Brain microvascular endothelial cell (primary cell): ENCODE measurements around the gene HDHD2.

Source experiments
- DNase-seq: peaks from one replicate; pipeline ENCODE4 v3.0.0-alpha.2; 2020
- H3K27ac ChIP-seq: fragments of 250-450 bp; sonication (Bioruptor Pico); 2 replicates; pipeline ENCODE4 v1.5.1; 2020; ENCODE audit warnings: mild to moderate bottlenecking, moderate library complexity
- H3K27me3 ChIP-seq: fragments of 250-450 bp; sonication (Bioruptor Pico); replicated peaks from 2 replicates; pipeline ENCODE4 v1.5.1; 2020; ENCODE audit warnings: mild to moderate bottlenecking
- H3K36me3 ChIP-seq: fragments of 250-450 bp; sonication (Bioruptor Pico); replicated peaks from 2 replicates; pipeline ENCODE4 v1.5.1; 2020; ENCODE audit warnings: mild to moderate bottlenecking
- H3K4me3 ChIP-seq: 2 replicates; pipeline ENCODE4 v1.5.1; 2011; ENCODE audit warnings: low read depth, mild to moderate bottlenecking, control low read depth, low read length, moderate library complexity
- CTCF ChIP-seq: IDR thresholded peaks from 2 replicates; pipeline ENCODE4 v1.5.1; 2011; ENCODE audit warnings: low read depth, mild to moderate bottlenecking, moderate library complexity, low read length, control low read depth, inconsistent platforms; ENCODE audit errors: missing control alignments
- in situ Hi-C: cut with HindIII; loops from 2 replicates; pipeline ENCODE4 v1.10.0; 2017; ENCODE audit warnings: low sequenced_read_pairs, low pct_ligation_motif_present

Gene HDHD2

DNA sequence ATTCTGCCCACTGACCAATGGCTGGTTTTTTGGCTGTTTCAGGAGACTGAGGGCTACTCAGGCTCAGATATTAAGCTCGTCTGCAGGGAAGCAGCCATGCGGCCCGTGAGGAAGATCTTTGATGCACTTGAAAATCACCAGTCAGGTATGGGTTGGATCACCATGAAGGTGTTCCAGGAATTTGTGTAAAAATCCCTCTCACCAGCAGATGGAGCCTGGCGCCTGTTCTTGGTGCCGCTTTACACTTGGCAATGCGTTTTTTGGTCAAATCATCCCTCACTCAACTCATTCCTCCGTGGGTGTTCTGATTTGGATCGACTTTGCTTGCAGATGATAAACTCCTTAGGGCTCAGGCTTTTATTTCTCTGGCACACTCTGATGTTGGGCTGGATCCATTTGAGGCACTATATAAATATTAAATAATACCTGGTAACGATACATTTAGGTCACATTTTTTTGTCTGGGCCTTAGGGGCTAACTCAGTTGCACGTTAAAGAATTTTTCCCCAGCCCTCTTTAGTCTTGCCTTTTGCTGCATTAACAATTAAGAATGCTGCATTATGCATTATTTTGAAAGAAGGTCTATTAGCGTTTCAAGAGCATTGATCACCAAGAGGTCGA lies 50.0 kb downstream of the HDHD2 start:
- in situ Hi-C loops: no loop called here
- Histone ChIP-seq H3K4me3 (no peak overlapping the region), H3K36me3 (no peaks in the 10 kb centered on the region), H3K27ac (no peak overlapping the region), H3K27me3 (no peaks in the 10 kb centered on the region)
- TF ChIP-seq CTCF: peak; percentile 87
- DNase-seq: peak; percentile 48

DNA sequence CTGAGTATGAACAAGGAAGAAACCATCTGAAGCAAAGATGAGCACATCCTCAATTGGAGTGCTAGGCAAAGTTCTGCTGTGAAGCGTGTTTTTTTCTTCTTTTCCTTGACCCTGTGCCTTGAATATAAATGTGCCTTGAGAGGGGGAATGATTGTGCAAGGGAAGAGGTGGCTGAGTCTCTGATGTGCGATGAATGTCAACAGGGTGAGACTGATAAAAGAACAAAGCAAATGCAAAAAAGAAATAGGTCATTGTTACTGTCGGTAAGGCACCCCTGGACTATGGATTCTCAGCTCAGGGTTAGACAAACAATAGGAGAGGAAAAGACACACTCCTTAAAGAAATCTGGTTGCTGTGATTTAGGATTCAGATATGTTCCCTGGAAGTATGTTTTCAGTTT lies 54.5 kb downstream of the HDHD2 start:
- Histone ChIP-seq H3K27ac (no peak overlapping the region), H3K36me3 (no peaks in the 10 kb centered on the region), H3K27me3 (no peaks in the 10 kb centered on the region), H3K4me3 (no peak overlapping the region)
- no peak for DNase-seq
- in situ Hi-C loops: no loop called here
- TF ChIP-seq CTCF: no peak

DNA sequence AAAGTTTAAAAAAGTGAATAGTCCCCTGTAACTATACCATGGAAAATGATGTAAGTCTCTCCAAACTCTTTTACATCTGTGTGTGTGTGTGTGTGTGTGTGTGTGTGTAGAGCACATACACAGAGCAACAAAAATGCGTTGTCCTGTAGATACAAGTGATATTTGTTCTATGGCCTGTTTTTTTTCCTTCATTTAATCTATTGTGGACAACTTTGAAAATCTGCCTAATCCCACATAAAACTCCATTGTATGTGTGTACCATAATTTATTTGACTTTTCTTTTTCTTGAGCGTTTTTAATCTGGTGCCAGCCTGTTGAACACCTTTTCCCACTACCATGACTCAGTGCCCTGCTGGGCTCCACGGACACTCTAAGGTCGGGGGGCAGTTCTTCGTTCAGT lies 62.6 kb downstream of the HDHD2 start:
- no peak overlapping the region for H3K27ac ChIP-seq
- TF ChIP-seq CTCF: no peak
- no peaks in the 10 kb centered on the region for H3K36me3 ChIP-seq
- H3K27me3 ChIP-seq: no peaks in the 10 kb centered on the region
- no peak overlapping the region for H3K4me3 ChIP-seq
- in situ Hi-C loops: no loop called here
- DNase-seq: no peak

GRCh38 chr18:47081578-47081977 lies 68.7 kb downstream of the HDHD2 start:
- Histone ChIP-seq H3K27ac (no peak overlapping the region), H3K4me3 (no peak overlapping the region), H3K27me3 (no peaks in the 10 kb centered on the region), H3K36me3 (no peaks in the 10 kb centered on the region)
- in situ Hi-C loops: no loop called here
- no peak for DNase-seq
- no peak for TF ChIP-seq CTCF

DNA sequence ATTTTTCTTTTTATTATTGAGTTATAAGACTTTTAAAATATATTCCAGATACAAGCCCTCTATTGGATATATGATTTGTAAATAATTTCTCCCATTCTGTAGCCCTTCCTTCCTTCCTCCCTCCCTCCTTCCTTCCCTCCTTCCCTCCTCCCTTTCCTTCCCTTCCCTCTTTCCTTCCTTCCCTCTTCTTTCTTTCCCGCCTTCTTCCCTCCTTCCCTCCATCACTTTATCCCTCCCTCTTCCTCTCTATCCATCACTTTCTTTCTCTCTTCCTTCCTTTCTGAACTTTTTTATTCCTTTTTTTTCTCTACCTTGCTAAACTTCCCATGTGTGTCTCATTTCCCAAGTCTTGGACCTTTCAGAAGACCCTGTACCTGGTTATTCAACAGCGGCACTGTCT lies 69.4 kb downstream of the HDHD2 start:
- in situ Hi-C loops: no loop called here
- Histone ChIP-seq H3K4me3 (no peak overlapping the region), H3K27ac (no peak overlapping the region), H3K27me3 (no peaks in the 10 kb centered on the region), H3K36me3 (no peaks in the 10 kb centered on the region)
- TF ChIP-seq CTCF: no peak
- no peak for DNase-seq

DNA sequence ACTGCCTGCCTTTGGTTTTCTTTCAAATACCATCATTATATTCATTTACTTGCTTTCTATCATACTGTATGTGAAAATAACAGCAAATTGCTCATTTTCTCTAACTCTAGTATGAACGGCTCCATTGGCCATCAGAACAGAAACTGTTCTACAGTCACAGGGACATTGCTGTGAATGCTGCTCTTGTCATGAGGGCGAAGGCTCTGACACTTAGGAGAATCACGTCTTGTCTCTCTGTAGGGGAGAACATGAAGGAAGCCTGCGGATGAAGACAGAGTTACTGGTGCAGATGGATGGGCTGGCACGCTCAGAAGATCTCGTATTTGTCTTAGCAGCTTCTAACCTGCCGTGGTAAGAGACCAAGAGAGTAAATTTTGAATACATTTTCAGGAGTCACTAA lies 73.2 kb downstream of the HDHD2 start:
- Histone ChIP-seq H3K4me3 (no peak overlapping the region), H3K36me3 (no peaks in the 10 kb centered on the region), H3K27ac (no peak overlapping the region), H3K27me3 (no peaks in the 10 kb centered on the region)
- DNase-seq: no peak
- in situ Hi-C loops: no loop called here
- TF ChIP-seq CTCF: no peak
